Choroid plexus epithelial cell (primary cell): Measurements from ENCODE around the gene TBCC.
A peak's percentile ranks its signal among the peaks of the same experiment; 100 is the strongest.

Source experiments
- DNase-seq: peaks from one replicate; pipeline ENCODE4 v3.0.0-alpha.2; 2010; ENCODE audit warnings: low read depth
- H3K4me3 ChIP-seq: 2 replicates; pipeline ENCODE4 v1.5.1; 2011; ENCODE audit warnings: low read depth, mild to moderate bottlenecking, control low read depth, low read length, moderate library complexity
- TF ChIP-seq, protein P1 (sequence below): conservative IDR thresholded peaks from 2 replicates; pipeline ENCODE4 v1.5.1; 2011; ENCODE audit warnings: low read depth, mild to moderate bottlenecking, control low read depth, inconsistent platforms, low read length, moderate library complexity

The TBCC gene

GRCh38 chr6:42769051-42769450 is 23.1 kb upstream of the TBCC start:
- no peak overlapping the region for H3K4me3 ChIP-seq
- TF ChIP-seq, protein P1, sequence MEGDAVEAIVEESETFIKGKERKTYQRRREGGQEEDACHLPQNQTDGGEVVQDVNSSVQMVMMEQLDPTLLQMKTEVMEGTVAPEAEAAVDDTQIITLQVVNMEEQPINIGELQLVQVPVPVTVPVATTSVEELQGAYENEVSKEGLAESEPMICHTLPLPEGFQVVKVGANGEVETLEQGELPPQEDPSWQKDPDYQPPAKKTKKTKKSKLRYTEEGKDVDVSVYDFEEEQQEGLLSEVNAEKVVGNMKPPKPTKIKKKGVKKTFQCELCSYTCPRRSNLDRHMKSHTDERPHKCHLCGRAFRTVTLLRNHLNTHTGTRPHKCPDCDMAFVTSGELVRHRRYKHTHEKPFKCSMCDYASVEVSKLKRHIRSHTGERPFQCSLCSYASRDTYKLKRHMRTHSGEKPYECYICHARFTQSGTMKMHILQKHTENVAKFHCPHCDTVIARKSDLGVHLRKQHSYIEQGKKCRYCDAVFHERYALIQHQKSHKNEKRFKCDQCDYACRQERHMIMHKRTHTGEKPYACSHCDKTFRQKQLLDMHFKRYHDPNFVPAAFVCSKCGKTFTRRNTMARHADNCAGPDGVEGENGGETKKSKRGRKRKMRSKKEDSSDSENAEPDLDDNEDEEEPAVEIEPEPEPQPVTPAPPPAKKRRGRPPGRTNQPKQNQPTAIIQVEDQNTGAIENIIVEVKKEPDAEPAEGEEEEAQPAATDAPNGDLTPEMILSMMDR, result no peak
- DNase-seq, result no peak

DNA sequence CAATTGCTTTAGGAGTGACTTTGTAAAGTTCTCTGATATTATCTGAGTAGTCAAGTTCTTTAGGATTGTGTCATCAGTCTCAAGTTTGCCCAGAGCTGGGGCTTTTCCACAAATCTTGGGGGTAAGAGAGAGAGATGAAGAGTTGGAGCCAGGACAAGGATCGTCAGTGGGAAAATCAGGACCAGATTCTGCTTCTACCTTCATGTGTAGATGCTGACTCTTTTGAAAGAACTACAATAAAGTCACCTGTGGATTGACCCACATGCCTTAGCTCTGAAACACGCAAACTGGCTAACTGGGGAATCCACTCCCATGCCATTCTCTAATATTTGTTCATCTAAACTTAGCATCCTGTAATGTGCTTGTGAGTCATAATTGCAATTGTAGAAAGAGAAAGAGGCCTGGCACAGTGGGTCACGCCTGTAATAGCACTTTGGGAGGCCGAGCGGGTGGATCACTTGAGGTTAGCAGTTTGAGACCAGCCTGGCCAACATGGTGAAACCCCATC is 20.3 kb upstream of the TBCC start:
- TF ChIP-seq, protein P1, result no peak
- peak; percentile 63 for DNase-seq
- H3K4me3 ChIP-seq, result no peak overlapping the region

- no peak for DNase-seq
- H3K4me3 ChIP-seq, result no peak overlapping the region
- TF ChIP-seq, protein P1, result no peak
Observed at GRCh38 chr6:42764911-42765648, 19.2 kb upstream of the TBCC start.

DNA sequence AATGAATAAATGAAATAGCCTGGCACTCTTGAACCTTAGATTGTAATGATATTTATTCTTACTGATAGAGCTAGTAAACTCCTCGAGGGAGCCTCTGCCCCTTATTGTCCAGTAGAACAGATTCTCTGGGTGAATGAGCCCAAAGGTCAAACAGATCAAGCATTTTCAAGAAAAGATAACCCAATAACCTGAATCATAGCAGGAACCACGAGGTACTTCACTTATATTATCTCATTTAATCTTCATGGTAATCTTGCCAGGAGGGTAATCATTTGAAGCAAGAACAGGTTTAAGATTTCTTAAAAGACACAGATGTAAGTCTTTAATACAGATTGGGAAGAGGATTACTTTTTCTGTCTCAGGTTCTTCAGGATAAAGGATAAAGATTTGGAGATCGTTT is 17.0 kb upstream of the TBCC start:
- TF ChIP-seq, protein P1, result no peak
- DNase-seq, result no peak
- no peak overlapping the region for H3K4me3 ChIP-seq

GRCh38 chr6:42762426-42762859 is 16.5 kb upstream of the TBCC start:
- H3K4me3 ChIP-seq, result no peak overlapping the region
- TF ChIP-seq, protein P1, result no peak
- no peak for DNase-seq

DNA sequence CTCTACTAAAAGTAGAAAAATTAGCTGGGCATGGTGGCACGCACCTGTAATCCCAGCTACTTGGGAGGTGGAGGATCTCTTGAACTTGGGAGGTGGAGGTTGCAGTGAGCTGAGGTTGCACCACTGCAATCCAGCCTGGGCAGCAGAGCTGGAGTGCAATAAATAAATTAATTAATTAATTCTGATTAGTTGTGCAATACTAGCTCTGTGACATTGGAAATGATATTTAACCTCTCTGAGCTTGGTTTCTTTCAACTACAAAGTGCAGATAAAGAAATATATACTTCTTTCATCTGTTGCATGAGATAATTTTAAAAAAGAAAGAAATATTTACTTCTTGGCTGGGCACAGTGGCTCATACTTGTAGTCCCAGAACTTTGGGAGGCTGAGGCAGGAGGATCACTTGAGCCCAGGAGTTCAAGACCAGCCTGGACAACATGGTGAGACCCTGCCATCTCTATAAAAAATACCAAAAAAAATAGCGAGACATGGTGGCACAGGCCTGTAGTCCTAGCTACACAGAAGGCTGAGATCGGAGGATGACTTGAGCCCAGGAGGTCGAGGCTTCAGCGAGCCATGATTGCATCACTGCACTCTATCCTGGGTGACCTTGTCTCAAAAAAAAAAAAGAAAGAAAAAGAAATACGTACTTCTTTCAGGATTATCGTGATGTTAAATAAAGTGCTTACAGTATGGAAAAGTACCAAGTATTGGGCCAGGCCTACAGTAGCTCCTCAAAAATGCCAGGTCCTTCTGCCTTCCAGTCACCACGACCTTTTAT is 15.6 kb upstream of the TBCC start:
- TF ChIP-seq, protein P1, result no peak
- H3K4me3 ChIP-seq, result no peak overlapping the region
- no peak for DNase-seq
